ENCODE results near the gene ARF6.

ARF6 gene

DNA sequence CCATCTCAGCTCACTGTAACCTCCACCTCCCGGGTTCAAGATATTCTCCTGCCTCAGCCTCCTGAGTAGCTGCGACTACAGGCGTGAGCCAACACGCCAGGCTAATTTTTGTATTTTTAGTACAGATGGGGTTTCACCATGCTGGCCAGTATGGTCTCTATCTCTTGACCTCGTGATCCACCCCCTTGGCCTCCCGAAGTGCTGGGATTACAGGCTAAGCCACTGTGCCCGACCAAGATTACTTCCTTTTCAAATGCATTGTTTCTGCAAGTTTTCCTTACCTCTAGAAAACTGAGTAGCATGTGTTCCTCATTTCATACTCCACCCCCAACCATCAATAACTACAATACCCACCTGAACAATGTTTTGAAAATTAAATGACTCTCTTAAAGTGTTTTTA is 13.1 kb downstream of the ARF6 start:
- Histone ChIP-seq H3K9me3 (ENCODE audit: control insufficient read depth in 2 of 2, low read length in 2 of 2) (no peaks in the 10 kb centered on the region), H3K27me3 (ENCODE audit: control insufficient read depth in 2 of 2, insufficient read depth in 2 of 2, low read length in 2 of 2) (no peaks in the 10 kb centered on the region), H3K27ac (ENCODE audit: low read depth in 2 of 2, low read length in 2 of 2) (no peak overlapping the region), H3K4me3 (ENCODE audit: low read length in 2 of 2) (no peak overlapping the region), H3K4me1 (ENCODE audit: control insufficient read depth in 2 of 2, insufficient read depth in 2 of 2, low read length in 2 of 2) (peaks cover 5% of the 10 kb centered on the region in 2 donors), H3K36me3 (ENCODE audit: control insufficient read depth in 2 of 2, insufficient read depth in 2 of 2, low read length in 2 of 2) (no peaks in the 10 kb centered on the region), H3K9ac (ENCODE audit: low read depth in 1 of 2, low read length in 2 of 2) (no peak overlapping the region)

DNA sequence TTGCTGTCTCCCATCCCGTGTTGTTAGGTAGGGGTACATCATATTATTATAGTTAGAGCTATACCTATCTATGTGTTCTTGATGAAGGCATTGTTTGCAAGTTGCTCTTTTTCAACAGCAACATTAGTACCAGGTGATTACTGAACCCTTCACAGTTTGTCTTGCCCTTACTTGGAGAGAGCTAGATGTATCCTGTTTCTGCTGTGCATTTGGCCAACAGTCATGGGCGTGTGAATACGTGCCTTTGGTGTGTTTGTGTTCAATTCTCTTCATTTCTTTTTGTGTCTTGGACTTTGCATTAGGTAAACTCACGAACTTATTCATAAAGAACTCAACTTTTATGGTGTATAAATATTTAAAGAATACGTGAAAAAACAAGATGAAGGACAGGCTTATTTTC is 14.3 kb downstream of the ARF6 start:
- H3K27ac ChIP-seq (ENCODE audit: low read depth in 2 of 2, low read length in 2 of 2) = peak overlapping the region in 1 of 2 donors; percentile 17
- H3K36me3 ChIP-seq (ENCODE audit: control insufficient read depth in 2 of 2, insufficient read depth in 2 of 2, low read length in 2 of 2) = no peaks in the 10 kb centered on the region
- H3K9me3 ChIP-seq (ENCODE audit: control insufficient read depth in 2 of 2, low read length in 2 of 2) = no peaks in the 10 kb centered on the region
- H3K27me3 ChIP-seq (ENCODE audit: control insufficient read depth in 2 of 2, insufficient read depth in 2 of 2, low read length in 2 of 2) = no peaks in the 10 kb centered on the region
- H3K4me1 ChIP-seq (ENCODE audit: control insufficient read depth in 2 of 2, insufficient read depth in 2 of 2, low read length in 2 of 2) = peaks cover 10 to 11% of the 10 kb centered on the region in 2 donors
- H3K9ac ChIP-seq (ENCODE audit: low read depth in 1 of 2, low read length in 2 of 2) = no peak overlapping the region
- H3K4me3 ChIP-seq (ENCODE audit: low read length in 2 of 2) = no peak overlapping the region

DNA sequence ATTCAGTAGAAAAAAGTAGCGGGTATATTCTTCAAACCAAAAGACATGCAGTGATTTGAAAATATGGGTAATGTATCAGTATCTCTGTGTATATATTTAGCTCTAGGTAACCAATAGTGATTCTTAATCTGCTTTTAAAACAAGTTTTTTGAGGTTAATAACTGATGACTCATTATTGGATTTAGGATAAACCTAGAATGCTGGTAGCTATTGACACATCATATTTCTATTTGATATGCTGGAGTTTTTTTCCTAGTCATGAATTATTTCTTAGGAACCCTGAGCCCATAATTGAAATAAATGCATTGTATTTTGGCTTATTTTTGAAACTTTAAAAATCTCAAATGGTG is 15.5 kb downstream of the ARF6 start:
- Histone ChIP-seq H3K27me3 (ENCODE audit: control insufficient read depth in 2 of 2, insufficient read depth in 2 of 2, low read length in 2 of 2) (no peaks in the 10 kb centered on the region), H3K4me1 (ENCODE audit: control insufficient read depth in 2 of 2, insufficient read depth in 2 of 2, low read length in 2 of 2) (peaks cover 10 to 11% of the 10 kb centered on the region in 2 donors), H3K9ac (ENCODE audit: low read depth in 1 of 2, low read length in 2 of 2) (no peak overlapping the region), H3K27ac (ENCODE audit: low read depth in 2 of 2, low read length in 2 of 2) (no peak overlapping the region), H3K9me3 (ENCODE audit: control insufficient read depth in 2 of 2, low read length in 2 of 2) (no peaks in the 10 kb centered on the region), H3K36me3 (ENCODE audit: control insufficient read depth in 2 of 2, insufficient read depth in 2 of 2, low read length in 2 of 2) (no peaks in the 10 kb centered on the region), H3K4me3 (ENCODE audit: low read length in 2 of 2) (no peak overlapping the region)

DNA sequence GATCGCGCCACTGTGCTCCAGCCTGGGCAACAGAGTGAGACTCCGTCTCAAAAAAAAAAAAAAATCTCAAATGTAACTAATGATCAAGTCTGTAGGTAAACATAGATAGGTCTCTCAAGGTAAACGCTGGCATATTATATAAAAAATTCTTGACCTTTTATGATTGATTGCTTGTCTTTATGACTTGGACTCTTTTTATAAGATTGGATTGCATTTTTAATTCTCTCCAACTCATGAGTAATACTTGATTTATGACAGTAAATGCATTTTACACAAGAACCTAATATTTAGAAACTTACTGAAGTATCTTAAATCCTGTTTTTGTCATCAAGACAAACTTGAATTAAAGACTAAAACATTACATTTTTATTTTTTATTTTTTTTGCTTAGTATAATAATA is 16.1 kb downstream of the ARF6 start:
- H3K9me3 ChIP-seq (ENCODE audit: control insufficient read depth in 2 of 2, low read length in 2 of 2) = no peaks in the 10 kb centered on the region
- no peak overlapping the region for H3K4me3 ChIP-seq (ENCODE audit: low read length in 2 of 2)
- H3K36me3 ChIP-seq (ENCODE audit: control insufficient read depth in 2 of 2, insufficient read depth in 2 of 2, low read length in 2 of 2) = no peaks in the 10 kb centered on the region
- H3K27me3 ChIP-seq (ENCODE audit: control insufficient read depth in 2 of 2, insufficient read depth in 2 of 2, low read length in 2 of 2) = no peaks in the 10 kb centered on the region
- H3K27ac ChIP-seq (ENCODE audit: low read depth in 2 of 2, low read length in 2 of 2) = no peak overlapping the region
- no peak overlapping the region for H3K9ac ChIP-seq (ENCODE audit: low read depth in 1 of 2, low read length in 2 of 2)
- H3K4me1 ChIP-seq (ENCODE audit: control insufficient read depth in 2 of 2, insufficient read depth in 2 of 2, low read length in 2 of 2) = peaks cover 10 to 11% of the 10 kb centered on the region in 2 donors

DNA sequence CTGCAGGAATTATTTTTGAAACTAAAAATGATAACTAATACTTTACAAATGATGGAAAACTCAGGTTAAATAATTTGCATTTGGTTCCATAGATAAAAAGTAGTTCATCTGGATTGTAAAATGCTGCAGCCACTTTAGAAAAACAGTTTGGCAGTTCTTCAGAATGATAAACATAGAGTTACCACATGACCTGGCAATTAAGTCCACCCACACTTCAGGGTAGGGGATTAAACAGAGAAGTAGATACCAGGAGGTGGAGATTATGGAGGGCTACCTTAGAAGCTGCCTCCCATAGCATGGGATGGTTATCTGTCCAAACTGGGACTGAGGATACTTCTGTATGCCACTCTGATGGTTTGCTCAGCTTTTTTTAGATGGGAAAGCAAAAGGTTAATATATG is 22.2 kb downstream of the ARF6 start:
- H3K36me3 ChIP-seq (ENCODE audit: control insufficient read depth in 2 of 2, insufficient read depth in 2 of 2, low read length in 2 of 2) = no peaks in the 10 kb centered on the region
- H3K9ac ChIP-seq (ENCODE audit: low read depth in 1 of 2, low read length in 2 of 2) = no peak overlapping the region
- H3K4me3 ChIP-seq (ENCODE audit: low read length in 2 of 2) = no peak overlapping the region
- no peaks in the 10 kb centered on the region for H3K9me3 ChIP-seq (ENCODE audit: control insufficient read depth in 2 of 2, low read length in 2 of 2)
- no peaks in the 10 kb centered on the region for H3K27me3 ChIP-seq (ENCODE audit: control insufficient read depth in 2 of 2, insufficient read depth in 2 of 2, low read length in 2 of 2)
- H3K27ac ChIP-seq (ENCODE audit: low read depth in 2 of 2, low read length in 2 of 2) = no peak overlapping the region
- H3K4me1 ChIP-seq (ENCODE audit: control insufficient read depth in 2 of 2, insufficient read depth in 2 of 2, low read length in 2 of 2) = peaks cover 9 to 13% of the 10 kb centered on the region in 2 donors

DNA sequence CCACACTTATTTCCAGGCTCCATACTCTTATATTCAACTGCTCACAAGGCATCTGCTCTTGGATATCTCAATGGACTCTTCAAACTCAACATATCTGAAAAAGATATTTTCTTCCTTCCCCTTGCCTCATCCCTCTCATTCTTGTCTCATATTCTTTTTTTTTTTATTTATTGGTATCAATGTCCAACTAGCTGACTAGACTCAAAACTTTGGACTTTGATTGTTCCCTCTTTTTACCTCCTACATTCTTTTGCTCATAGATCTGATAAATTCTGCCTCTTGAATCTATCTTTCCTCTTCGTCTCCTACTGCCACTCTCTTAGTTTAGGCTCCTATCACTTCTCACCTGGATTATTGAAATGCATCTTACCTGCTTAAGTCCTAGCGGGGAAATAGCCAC is 25.8 kb downstream of the ARF6 start:
- Histone ChIP-seq H3K4me3 (ENCODE audit: low read length in 2 of 2) (no peak overlapping the region), H3K27me3 (ENCODE audit: control insufficient read depth in 2 of 2, insufficient read depth in 2 of 2, low read length in 2 of 2) (no peaks in the 10 kb centered on the region), H3K4me1 (ENCODE audit: control insufficient read depth in 2 of 2, insufficient read depth in 2 of 2, low read length in 2 of 2) (peaks cover 4 to 12% of the 10 kb centered on the region in 2 donors), H3K27ac (ENCODE audit: low read depth in 2 of 2, low read length in 2 of 2) (peak overlapping the region in 1 of 2 donors; percentile 22), H3K36me3 (ENCODE audit: control insufficient read depth in 2 of 2, insufficient read depth in 2 of 2, low read length in 2 of 2) (no peaks in the 10 kb centered on the region), H3K9me3 (ENCODE audit: control insufficient read depth in 2 of 2, low read length in 2 of 2) (no peaks in the 10 kb centered on the region), H3K9ac (ENCODE audit: low read depth in 1 of 2, low read length in 2 of 2) (no peak overlapping the region)

DNA sequence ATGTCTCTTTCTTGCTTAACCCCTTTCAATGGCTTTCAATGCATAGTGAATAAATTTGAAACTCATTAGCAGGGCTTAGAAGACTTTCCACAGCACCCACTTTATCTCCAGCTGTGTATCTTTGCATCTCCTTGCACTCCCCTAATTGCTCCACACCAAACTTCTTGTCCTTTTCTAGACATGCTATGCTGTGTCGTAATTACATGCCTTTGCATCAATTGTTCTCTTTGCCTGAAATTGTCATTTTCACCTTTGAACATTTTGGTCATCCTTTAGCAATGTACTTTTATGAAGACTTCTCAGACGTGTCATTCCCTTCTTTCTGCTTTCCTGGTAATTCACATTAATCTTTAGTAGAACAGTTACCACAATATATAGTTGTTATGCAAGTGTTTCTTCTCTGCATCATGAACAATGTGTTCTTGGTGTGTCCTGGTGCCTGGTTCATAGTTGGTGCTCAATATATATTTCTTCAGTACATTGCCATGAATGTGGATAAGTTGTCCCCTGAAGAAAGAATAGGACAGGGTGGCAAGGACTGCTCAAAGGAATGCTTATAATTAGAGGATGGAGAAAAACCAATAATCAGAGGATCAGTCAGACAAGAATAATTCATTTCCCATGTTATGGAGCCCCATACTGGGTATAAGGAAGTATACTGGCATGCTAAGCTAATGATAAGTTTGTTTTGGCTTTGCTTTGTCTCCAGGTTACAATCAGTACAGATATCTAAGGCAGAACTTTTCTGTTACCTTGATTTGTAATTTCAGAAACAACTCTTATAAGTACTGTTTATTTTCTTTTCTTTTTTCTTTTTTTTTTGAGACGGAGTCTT is 27.2 kb downstream of the ARF6 start:
- H3K36me3 ChIP-seq (ENCODE audit: control insufficient read depth in 2 of 2, insufficient read depth in 2 of 2, low read length in 2 of 2) = no peaks in the 10 kb centered on the region
- no peak overlapping the region for H3K27ac ChIP-seq (ENCODE audit: low read depth in 2 of 2, low read length in 2 of 2)
- no peaks in the 10 kb centered on the region for H3K27me3 ChIP-seq (ENCODE audit: control insufficient read depth in 2 of 2, insufficient read depth in 2 of 2, low read length in 2 of 2)
- H3K9ac ChIP-seq (ENCODE audit: low read depth in 1 of 2, low read length in 2 of 2) = no peak overlapping the region
- no peaks in the 10 kb centered on the region for H3K9me3 ChIP-seq (ENCODE audit: control insufficient read depth in 2 of 2, low read length in 2 of 2)
- H3K4me1 ChIP-seq (ENCODE audit: control insufficient read depth in 2 of 2, insufficient read depth in 2 of 2, low read length in 2 of 2) = peaks cover 4 to 12% of the 10 kb centered on the region in 2 donors
- no peak overlapping the region for H3K4me3 ChIP-seq (ENCODE audit: low read length in 2 of 2)

DNA sequence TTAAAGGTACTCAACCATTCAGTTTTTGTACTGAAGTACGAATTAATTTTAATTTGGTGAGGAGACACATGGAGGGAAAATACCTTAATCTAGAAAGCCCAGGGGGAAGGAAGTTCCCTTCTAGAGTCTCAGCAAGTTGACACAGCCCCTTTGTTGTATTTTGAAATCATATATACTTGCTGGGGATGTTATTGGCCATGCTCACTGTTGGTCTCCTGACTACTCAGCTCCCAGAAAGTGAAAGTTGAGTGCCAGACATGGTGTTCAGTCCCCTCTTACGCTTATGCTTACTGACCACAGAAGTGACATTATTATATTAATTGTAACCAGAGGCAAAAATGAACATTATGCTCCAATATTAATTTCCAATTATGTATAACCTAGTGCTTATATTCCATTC is 28.1 kb downstream of the ARF6 start:
- no peaks in the 10 kb centered on the region for H3K36me3 ChIP-seq (ENCODE audit: control insufficient read depth in 2 of 2, insufficient read depth in 2 of 2, low read length in 2 of 2)
- peaks cover 4 to 12% of the 10 kb centered on the region in 2 donors for H3K4me1 ChIP-seq (ENCODE audit: control insufficient read depth in 2 of 2, insufficient read depth in 2 of 2, low read length in 2 of 2)
- H3K27me3 ChIP-seq (ENCODE audit: control insufficient read depth in 2 of 2, insufficient read depth in 2 of 2, low read length in 2 of 2) = no peaks in the 10 kb centered on the region
- no peaks in the 10 kb centered on the region for H3K9me3 ChIP-seq (ENCODE audit: control insufficient read depth in 2 of 2, low read length in 2 of 2)
- H3K9ac ChIP-seq (ENCODE audit: low read depth in 1 of 2, low read length in 2 of 2) = no peak overlapping the region
- no peak overlapping the region for H3K27ac ChIP-seq (ENCODE audit: low read depth in 2 of 2, low read length in 2 of 2)
- no peak overlapping the region for H3K4me3 ChIP-seq (ENCODE audit: low read length in 2 of 2)

DNA sequence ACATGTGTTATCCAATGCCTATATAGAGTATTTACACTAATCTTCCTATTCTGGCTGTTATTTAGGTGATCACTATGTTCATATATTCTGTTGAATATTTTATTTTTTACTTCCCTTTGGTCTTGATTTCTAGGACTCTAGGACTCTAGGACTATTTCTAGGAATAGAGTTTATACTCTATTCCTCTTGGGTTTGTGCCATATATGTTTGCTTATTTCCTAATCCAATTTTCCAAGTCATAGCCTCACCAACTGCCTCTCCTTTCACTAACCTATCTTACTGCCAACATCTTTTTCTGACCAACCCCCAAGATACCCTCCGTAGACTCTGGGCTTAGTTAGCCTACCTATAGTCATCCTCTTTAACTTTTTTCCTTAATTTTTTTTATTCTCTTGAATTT is 28.5 kb downstream of the ARF6 start:
- Histone ChIP-seq H3K9me3 (ENCODE audit: control insufficient read depth in 2 of 2, low read length in 2 of 2) (no peaks in the 10 kb centered on the region), H3K4me1 (ENCODE audit: control insufficient read depth in 2 of 2, insufficient read depth in 2 of 2, low read length in 2 of 2) (peaks cover 4 to 12% of the 10 kb centered on the region in 2 donors), H3K36me3 (ENCODE audit: control insufficient read depth in 2 of 2, insufficient read depth in 2 of 2, low read length in 2 of 2) (no peaks in the 10 kb centered on the region), H3K4me3 (ENCODE audit: low read length in 2 of 2) (no peak overlapping the region), H3K27ac (ENCODE audit: low read depth in 2 of 2, low read length in 2 of 2) (no peak overlapping the region), H3K9ac (ENCODE audit: low read depth in 1 of 2, low read length in 2 of 2) (no peak overlapping the region), H3K27me3 (ENCODE audit: control insufficient read depth in 2 of 2, insufficient read depth in 2 of 2, low read length in 2 of 2) (no peaks in the 10 kb centered on the region)

DNA sequence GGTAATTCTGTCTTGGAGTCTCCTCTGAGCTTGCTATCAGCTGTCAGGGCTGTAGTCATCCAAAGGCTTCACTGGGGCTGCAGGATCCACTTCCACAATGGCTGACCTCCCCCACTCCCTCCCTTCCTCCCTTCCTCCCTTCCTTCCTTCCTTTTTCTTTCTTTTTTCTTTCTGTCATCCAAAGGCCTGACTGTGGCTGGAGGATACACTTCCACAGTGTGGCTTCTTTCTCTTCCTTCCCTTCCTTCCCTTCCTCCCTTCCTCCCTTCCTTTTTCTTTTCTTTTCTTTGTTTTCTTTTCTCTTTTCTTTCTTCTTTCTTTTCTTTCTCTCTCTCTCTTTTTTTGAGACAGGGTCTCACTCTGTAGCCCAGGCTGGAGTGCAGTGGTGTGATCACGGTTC is 30.6 kb downstream of the ARF6 start:
- Histone ChIP-seq H3K27ac (ENCODE audit: low read depth in 2 of 2, low read length in 2 of 2) (no peak overlapping the region), H3K4me1 (ENCODE audit: control insufficient read depth in 2 of 2, insufficient read depth in 2 of 2, low read length in 2 of 2) (peaks cover 4 to 9% of the 10 kb centered on the region in 2 donors), H3K27me3 (ENCODE audit: control insufficient read depth in 2 of 2, insufficient read depth in 2 of 2, low read length in 2 of 2) (no peaks in the 10 kb centered on the region), H3K4me3 (ENCODE audit: low read length in 2 of 2) (no peak overlapping the region), H3K9ac (ENCODE audit: low read depth in 1 of 2, low read length in 2 of 2) (no peak overlapping the region), H3K9me3 (ENCODE audit: control insufficient read depth in 2 of 2, low read length in 2 of 2) (no peaks in the 10 kb centered on the region), H3K36me3 (ENCODE audit: control insufficient read depth in 2 of 2, insufficient read depth in 2 of 2, low read length in 2 of 2) (no peaks in the 10 kb centered on the region)
